Psoas muscle (tissue), 8 donors: ENCODE measurements around the gene OR6K6. TPM values are rescaled to one million over a fixed set of nuclear protein-coding genes. Genes with fewer than 3 reads are reported as not detected.

Source experiments
- ATAC-seq, 4 donors: fragments of 200-7000 bp; cut with Tn5 transposase; one replicate each; pipeline ENCODE4 v1.9.1; 2020; ENCODE audit warnings: moderate library complexity in 3 of 4, mild to moderate bottlenecking in 2 of 4
- DNase-seq, 2 donors: peaks; one replicate each; pipeline ENCODE4 v3.0.0-alpha.2; 2020
- H3K27ac ChIP-seq: fragments of 200-600 bp; one replicate; pipeline ENCODE4 v1.8.0; 2022
- H3K27me3 ChIP-seq, 3 donors: fragments of 200-600 bp in 1 of 3; one replicate each; pipeline versions ENCODE4 v1.6.1 to v1.8.0; 2013 to 2022; ENCODE audit warnings: low read length in 2 of 3, mild to moderate bottlenecking in 2 of 3, moderate library complexity in 1 of 3; ENCODE audit not compliant: insufficient read depth in 3 of 3
- H3K36me3 ChIP-seq, 2 donors: fragments of 200-600 bp in 1 of 2; one replicate each; pipeline versions ENCODE4 v1.6.1 to v1.8.0; 2013 to 2022; ENCODE audit warnings: low read depth in 1 of 2, mild to moderate bottlenecking in 1 of 2, moderate library complexity in 1 of 2; ENCODE audit not compliant: insufficient read depth in 1 of 2
- H3K4me1 ChIP-seq: fragments of 200-600 bp; one replicate; pipeline ENCODE4 v1.8.0; 2022
- H3K4me3 ChIP-seq: fragments of 200-600 bp; one replicate; pipeline ENCODE4 v1.8.0; 2022; ENCODE audit warnings: mild to moderate bottlenecking
- H3K9me3 ChIP-seq: fragments of 200-600 bp; one replicate; pipeline ENCODE4 v1.8.0; 2022
- WGBS, 3 donors: extraction: QIAGEN DNeasy Blood & Tissue Kit; methylation state at CpG; one replicate each; pipeline versions ENCODE4 v1.1.6 to v1.1.7; 2013; 5-methylcytosine and 5-hydroxymethylcytosine counted together
- intact Hi-C, 2 donors: fragments of 100-400 bp; cut with DNase I; formaldehyde crosslinking; loops; one replicate each; pipeline versions ENCODE4 v1.11.0 to v1.14.2; 2022
- long read RNA-seq, 2 donors: library from polyadenylated mRNA; unstranded; transcript quantifications; one replicate each; pipeline ENCODE4 v2.0.0, GENCODE V29; 2021
- polyA plus RNA-seq, 3 donors: library from polyadenylated mRNA; stranded (reverse); fragments of 200-250 nt; gene quantifications; one replicate each; pipeline ENCODE4 v1.2.3, GENCODE V29; 2013
- total RNA-seq, 4 donors: library from RNA; stranded (reverse); fragmentation: NEBNext Ultra II Directional in 2 of 4; extraction: Animal tissue kit (Norgen Biotek cat#: 25700) in 2 of 4; gene quantifications; one replicate each; pipeline versions ENCODE4 v1.2.1 to v1.2.4, GENCODE V29; 2021 to 2023
- TF ChIP-seq, protein P1 (sequence below): fragments of 200-600 bp; IDR thresholded peaks from one replicate; pipeline ENCODE4 v1.8.0; 2022; ENCODE audit warnings: antibody characterized with exemption
- donor health status: healthy with polysubstance abuse.
- donor health status: DM: no; HTN: no; CAD: no; lungs with moderate emphysema.
- donor health status: Bipolar disorder and iron deficiency.
- donor health status: healthy.
- donor health status: DM: yes; HTN: yes; CAD: no.
- donor health status: DM: no; HTN: no; CAD: no.
- donor health status: DM: no; HTN: no; CAD: no.
- donor health status: DM: yes; HTN: yes; CAD: no.

The OR6K6 gene, protein sequence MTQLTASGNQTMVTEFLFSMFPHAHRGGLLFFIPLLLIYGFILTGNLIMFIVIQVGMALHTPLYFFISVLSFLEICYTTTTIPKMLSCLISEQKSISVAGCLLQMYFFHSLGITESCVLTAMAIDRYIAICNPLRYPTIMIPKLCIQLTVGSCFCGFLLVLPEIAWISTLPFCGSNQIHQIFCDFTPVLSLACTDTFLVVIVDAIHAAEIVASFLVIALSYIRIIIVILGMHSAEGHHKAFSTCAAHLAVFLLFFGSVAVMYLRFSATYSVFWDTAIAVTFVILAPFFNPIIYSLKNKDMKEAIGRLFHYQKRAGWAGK
- total RNA-seq = not detected
- polyA plus RNA-seq = not detected
- long read RNA-seq, donor 1 = 0 reads
- long read RNA-seq, donor 2 = 0 reads

DNA sequence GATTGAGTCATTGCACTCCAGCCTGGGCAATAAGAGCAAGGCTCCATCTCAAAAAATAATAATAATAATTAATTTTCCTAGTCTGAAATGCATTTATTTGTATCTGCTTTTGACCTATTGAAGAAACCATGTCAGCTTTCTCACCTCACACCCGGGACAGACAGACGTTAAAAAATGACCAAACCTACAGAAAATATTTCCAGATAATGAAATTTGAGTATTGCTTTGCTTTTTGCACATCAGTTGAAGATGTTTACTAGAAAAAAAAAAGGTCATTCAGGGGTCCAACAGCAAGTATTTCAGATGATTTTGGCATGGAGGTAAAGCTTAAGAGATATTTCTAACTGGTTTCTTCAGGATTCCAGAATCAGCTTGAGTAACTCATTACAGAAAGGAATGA lies at the start of gene OR6K6:
Gene OR6K6 (plus strand): TSS at position 301 of the 400 bp plus-strand sequence. CDS start 168 bp downstream, outside the sequence.
- Histone ChIP-seq H3K9me3 (no peaks in the 10 kb centered on the region), H3K36me3 (no peaks in the 10 kb centered on the region), H3K27me3 (no peaks in the 10 kb centered on the region), H3K4me3 (no peak within 1 kb of the TSS), H3K27ac (no peak within 1 kb of the TSS), H3K4me1 (no peaks in the 10 kb centered on the region)
- ATAC-seq (no peak), DNase-seq (no peak)
- TF ChIP-seq, protein P1, sequence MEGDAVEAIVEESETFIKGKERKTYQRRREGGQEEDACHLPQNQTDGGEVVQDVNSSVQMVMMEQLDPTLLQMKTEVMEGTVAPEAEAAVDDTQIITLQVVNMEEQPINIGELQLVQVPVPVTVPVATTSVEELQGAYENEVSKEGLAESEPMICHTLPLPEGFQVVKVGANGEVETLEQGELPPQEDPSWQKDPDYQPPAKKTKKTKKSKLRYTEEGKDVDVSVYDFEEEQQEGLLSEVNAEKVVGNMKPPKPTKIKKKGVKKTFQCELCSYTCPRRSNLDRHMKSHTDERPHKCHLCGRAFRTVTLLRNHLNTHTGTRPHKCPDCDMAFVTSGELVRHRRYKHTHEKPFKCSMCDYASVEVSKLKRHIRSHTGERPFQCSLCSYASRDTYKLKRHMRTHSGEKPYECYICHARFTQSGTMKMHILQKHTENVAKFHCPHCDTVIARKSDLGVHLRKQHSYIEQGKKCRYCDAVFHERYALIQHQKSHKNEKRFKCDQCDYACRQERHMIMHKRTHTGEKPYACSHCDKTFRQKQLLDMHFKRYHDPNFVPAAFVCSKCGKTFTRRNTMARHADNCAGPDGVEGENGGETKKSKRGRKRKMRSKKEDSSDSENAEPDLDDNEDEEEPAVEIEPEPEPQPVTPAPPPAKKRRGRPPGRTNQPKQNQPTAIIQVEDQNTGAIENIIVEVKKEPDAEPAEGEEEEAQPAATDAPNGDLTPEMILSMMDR = no peak
- WGBS, 3 donors = 72 to 81% (median 75%) methylated on average over 2 of the region's 2 CpGs
- intact Hi-C loops = no loop called here

DNA sequence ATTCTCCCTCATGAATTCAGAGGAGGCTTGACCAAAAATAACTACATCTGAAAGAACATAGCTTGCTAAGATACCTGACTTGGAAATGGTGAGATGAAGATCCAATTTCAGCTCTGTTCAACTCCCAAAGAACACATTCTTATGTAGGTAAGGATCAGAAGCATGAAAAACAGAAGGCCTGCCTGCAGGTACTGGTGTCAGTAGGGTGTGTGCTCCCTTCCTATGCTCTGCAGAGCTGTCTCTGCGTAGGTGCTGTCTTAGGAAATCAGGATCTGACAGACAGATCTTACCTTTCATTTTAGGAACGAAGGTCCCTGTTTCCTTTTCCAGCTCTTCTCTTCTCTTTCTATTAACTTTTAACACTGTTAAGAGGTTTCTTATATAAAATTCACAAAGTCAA lies 48.4 kb upstream of the OR6K6 start:
- no peak overlapping the region for H3K4me3 ChIP-seq
- no peaks in the 10 kb centered on the region for H3K27me3 ChIP-seq
- DNase-seq (no peak), ATAC-seq (no peak)
- 64 to 71% (median 65%) methylated on average over 2 of the region's 2 CpGs for WGBS, 3 donors
- no peak overlapping the region for H3K27ac ChIP-seq
- H3K36me3 ChIP-seq = no peaks in the 10 kb centered on the region
- TF ChIP-seq, protein P1 = no peak
- intact Hi-C loops = no loop called here
- no peaks in the 10 kb centered on the region for H3K4me1 ChIP-seq
- H3K9me3 ChIP-seq = no peaks in the 10 kb centered on the region

DNA sequence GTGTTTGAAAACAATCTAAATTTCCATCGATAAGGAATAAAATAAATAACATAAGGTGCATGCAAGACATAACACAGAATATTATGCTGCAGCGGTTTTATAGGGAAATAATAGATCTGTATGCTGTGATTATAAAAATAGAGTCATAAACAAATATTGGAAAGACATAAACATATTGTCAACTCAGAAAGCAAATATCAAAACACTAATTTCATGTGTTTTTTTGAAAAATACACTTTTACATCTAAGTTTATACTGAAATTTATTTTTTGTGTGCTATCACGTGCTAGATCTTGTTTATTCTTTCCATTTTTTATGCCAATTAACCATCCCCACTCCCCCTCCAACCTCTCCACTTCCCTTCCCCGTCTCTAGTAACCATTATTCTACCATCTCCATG lies 43.4 kb upstream of the OR6K6 start:
- H3K4me1 ChIP-seq = no peaks in the 10 kb centered on the region
- no peak for ATAC-seq
- WGBS, 3 donors = 51 to 61% (median 52%) methylated on average over 4 of the region's 4 CpGs

DNA sequence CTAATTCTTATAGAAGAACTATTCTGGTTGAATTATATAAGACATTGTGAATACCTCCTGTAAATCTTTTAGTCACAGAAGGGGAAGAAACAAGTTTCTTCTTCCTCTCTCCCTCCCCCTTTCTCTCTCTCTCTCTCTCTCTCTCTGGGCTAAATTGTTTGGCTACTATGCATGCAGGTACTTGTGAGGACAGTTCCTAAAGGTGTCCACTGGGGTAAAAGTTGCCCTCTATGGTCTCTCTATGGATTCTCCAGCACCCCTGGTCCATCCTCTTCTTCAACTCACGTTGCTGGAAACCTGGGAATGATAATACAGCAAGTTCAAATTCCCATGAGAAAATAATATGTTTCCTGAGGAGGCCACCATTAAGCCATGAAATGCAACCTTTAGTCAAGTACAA lies 39.8 kb upstream of the OR6K6 start:
- H3K4me3 ChIP-seq = no peak overlapping the region
- WGBS, 3 donors = 13 to 43% (median 27%) methylated on average over 1 of the region's 1 CpG
- no peaks in the 10 kb centered on the region for H3K27me3 ChIP-seq
- no peak for DNase-seq
- no peak overlapping the region for H3K27ac ChIP-seq
- intact Hi-C loops = no loop called here
- no peak for ATAC-seq
- H3K36me3 ChIP-seq = no peaks in the 10 kb centered on the region
- TF ChIP-seq, protein P1 = no peak
- H3K4me1 ChIP-seq = no peaks in the 10 kb centered on the region
- no peaks in the 10 kb centered on the region for H3K9me3 ChIP-seq

More for the DNA sequence above, 43.4 kb upstream of the OR6K6 start:
- Histone ChIP-seq H3K4me3 (no peak overlapping the region), H3K9me3 (no peaks in the 10 kb centered on the region), H3K36me3 (no peaks in the 10 kb centered on the region), H3K27ac (no peak overlapping the region), H3K27me3 (no peaks in the 10 kb centered on the region)
- TF ChIP-seq, protein P1 = no peak
- intact Hi-C loops = no loop called here
- DNase-seq = no peak

DNA sequence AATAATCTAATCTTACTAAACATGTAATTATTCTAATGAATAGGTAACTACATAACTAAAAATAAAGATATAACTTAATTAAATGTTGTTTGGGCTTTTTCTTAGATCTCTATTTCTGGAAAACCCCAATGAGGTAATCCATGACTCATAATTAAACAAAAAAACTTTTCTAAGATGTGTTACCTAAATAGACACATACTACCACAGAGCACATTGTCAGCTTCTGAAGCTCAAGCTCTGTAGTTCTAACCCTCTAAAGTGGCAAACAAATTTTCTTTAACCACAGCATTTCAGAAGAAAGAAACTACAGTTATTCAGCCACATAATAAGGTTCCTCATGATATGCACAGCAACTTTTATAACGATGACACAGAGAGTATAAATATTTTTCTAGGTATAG lies 38.2 kb upstream of the OR6K6 start:
- H3K4me3 ChIP-seq = no peak overlapping the region
- H3K36me3 ChIP-seq = no peaks in the 10 kb centered on the region
- H3K27ac ChIP-seq = no peak overlapping the region
- H3K4me1 ChIP-seq = no peaks in the 10 kb centered on the region
- 75 to 93% (median 84%) methylated on average over 1 of the region's 1 CpG for WGBS, 3 donors
- H3K9me3 ChIP-seq = no peaks in the 10 kb centered on the region
- DNase-seq (no peak), ATAC-seq (no peak)
- TF ChIP-seq, protein P1 = no peak
- H3K27me3 ChIP-seq = no peaks in the 10 kb centered on the region
- intact Hi-C loops = no loop called here
